IPS DF 4.7 (cell line): ENCODE measurements around the gene GLIS1.

Experiments
- DNase-seq: peaks from one replicate; pipeline ENCODE4 v3.0.0-alpha.2; 2013; ENCODE audit warnings: low spot score; ENCODE audit errors: extremely low read depth

Gene GLIS1

GRCh38 chr1:53511323-53511932, 227.5 kb downstream of the GLIS1 start:
- no peak for DNase-seq

DNA sequence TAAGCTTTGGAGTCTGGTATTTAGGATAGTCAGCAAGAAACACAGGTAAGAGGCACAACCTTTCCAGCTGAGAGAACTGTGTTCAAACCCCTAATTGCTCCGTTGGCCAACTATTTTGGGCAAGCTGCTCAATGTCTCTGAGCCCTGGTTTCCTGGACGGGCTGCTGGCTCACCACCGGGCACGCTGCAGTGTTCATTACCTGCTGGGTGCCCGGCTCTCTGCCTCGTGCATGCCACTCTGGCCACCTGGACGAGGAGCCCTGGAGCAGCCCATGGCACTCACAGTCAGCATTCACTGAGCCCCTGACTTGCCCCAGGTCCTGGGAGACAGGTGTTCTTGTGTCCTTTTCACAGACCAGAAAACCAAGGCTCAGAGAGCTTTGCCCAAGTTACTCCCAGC, 228.7 kb downstream of the GLIS1 start:
- DNase-seq = no peak

GRCh38 chr1:53509775-53510174, 229.2 kb downstream of the GLIS1 start:
- no peak for DNase-seq

DNA sequence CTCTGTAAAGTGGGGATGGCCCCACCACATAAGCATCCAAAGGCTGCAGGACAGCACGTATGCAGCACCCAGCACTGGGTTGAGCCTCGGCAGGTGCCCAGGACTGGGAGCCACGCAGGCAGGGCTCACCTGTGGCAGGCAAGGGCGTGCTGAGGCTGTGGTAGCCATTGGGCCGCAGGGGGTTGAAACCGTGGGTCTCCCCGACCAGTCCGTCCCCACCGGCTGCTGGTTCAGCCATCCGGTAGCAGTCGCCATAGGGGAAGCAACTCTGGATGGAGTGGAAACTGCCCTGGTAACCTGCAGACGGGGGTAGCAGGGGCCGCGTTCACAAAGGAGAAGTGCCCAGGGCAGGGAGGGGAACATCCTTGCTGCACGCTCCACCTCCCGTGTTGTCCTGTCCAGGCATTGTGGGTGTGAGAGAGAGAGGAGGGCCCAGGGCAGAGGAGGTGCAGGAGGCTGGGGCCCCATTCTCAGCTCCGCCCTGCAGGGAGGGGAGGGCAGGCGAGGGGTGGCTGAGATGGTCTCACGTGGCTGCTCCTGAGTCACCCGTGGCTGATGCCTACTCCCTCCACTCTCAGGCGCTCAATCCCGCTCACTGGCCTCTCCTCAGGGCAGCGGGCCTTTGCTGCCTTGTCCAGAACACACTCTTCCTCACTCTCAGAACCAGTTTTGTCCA, 229.8 kb downstream of the GLIS1 start:
- no peak for DNase-seq

DNA sequence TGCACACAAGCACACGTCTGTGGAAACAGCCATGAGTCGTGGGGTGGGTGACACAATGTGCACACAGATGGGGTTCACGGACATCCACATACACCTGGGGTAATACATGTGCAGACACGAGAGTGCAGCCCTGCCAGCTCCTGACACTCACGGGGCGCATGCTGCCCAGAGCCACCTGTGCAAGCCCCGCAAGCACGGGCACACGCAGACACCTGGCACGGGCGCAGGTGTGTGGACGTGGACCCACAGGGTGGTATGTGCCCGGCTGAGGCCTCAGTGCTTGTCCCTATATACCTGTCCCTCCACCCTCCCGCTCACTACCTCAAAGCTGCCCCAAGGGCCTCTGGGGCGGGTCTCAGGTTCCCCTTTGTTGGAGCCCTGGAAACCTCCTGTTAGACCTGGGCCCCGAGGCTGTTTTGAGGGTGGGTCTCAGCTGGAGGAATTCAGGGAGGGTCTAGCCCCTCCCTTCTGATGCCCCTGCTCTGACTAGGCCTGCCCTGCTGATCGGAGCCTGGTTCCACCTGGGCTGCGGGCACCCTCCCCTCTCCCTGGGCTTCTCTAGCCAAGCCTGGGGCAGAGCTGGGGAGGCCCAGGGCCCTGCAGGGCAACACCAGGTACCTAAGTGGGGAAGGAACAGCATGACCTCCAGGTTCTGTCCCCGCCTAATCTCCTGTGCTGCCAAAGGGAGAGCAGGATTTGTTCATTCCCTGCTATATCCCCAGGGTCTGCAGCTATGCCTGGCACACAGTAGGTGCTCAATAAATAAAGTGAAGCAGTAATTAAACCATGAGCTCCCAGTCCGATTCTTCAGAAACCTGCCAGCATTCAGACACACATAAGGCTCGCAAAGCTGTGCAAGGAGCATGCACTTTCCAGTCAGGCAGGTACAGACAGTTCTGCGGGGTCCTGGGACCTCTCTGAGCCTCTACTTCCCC, 230.6 kb downstream of the GLIS1 start:
- no peak for DNase-seq

- no peak for DNase-seq
Measured at GRCh38 chr1:53507116-53507820, 231.7 kb downstream of the GLIS1 start.

DNA sequence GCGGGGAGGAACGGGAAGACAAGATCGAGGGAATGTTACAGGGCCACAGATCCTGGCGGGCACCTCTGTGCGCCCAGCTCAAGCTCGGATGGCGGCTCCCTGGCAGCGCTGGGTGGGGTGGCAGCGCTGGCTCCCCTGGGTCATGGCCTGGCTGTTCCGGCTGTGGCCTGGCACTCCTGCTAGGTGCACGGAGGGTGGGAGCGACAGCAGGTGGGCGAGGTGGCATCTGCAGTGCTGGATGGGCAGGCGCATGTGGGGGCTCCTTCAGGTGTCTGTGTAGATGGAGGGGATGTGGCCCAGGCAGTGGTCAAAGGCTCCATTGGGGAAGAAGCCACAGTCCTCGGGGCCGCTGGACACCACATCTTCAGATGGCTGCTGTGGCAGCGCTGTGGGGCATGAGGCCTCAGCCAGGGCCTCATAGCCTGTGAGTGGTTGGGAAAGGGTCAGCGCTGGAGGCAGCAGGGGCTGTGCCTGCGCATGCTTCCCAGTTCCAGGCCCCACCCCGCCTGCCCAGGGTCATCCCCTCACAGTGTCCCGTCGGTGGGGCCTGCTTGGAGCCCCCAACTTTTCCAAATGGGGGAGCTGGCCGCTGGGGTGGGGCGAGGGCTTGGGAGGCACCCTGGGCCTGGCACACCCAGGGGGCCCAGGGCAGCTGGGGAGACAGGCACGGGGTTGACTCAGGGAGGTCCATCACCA, 232.5 kb downstream of the GLIS1 start:
- DNase-seq = no peak

DNA sequence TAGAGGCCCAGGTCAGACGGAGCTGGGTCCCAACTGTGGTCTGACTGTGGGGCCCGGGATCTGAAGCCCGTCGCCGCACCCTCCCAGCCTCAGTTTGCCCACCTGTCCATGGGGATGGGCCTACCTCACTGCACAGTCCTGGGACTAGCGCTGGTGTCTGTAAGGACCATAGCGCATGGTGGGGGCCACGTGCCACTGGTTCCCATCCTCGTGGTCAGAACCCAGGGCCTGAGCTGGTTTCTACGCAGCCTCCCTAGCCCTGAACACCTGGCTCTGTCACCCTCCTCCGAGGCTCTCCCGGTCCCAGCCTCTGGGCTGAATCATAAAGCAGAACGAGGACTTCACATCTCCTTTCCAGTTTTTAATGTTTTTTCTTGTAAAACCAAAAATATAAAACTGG, 233.1 kb downstream of the GLIS1 start:
- DNase-seq = no peak

GRCh38 chr1:53505401-53505800, 233.6 kb downstream of the GLIS1 start:
- DNase-seq = no peak

- no peak for DNase-seq
Measured at GRCh38 chr1:53504901-53505300, 234.1 kb downstream of the GLIS1 start.

GRCh38 chr1:53503433-53504217, 235.3 kb downstream of the GLIS1 start:
- DNase-seq = no peak

GRCh38 chr1:53502641-53503432, 236.1 kb downstream of the GLIS1 start:
- no peak for DNase-seq

GRCh38 chr1:53501065-53502005, 237.6 kb downstream of the GLIS1 start:
- no peak for DNase-seq

DNA sequence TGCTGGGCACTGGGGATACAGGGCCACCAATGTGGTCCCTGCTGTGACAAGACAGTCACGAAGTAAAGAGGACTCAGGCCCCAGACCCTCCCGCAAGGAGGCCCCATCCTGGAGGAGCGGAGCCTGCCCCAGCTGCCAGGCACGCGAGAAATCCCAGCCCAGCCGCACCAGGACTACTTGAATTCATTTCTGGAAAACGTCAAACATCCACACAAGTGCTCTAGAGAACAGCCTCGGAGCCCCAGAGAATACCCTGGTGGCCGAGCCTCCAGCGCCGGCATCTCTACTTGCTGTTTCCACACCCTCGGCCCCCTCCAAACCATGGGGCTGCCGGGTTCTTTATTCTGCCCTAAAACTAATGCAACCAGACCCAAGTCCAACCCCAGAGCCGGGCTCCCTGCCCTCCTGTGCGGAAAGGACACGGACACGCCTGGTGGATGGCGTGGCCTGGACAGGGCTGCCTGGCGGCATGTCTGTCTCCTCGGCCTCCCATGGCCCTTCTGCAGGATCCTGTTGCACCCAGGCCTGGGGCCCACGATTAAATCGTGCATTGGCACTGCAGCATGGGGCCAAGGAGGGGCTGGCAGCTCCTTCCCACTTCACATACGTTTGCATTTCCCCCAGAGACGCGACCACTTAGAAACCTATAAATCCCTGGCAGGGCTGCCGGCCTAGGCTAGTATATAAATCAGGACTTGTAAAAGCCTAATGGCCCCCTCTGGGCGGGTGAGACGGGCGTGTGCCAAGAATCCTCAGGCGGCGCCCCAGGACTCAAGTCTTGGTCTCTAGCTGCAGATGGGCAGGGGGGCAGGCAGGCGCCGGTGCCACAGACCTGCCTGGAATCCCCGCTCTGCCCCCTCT, 238.5 kb downstream of the GLIS1 start:
- no peak for DNase-seq

GRCh38 chr1:53499257-53500203, 239.4 kb downstream of the GLIS1 start:
- no peak for DNase-seq

- no peak for DNase-seq
Measured at GRCh38 chr1:53498555-53499131, 240.3 kb downstream of the GLIS1 start.
